ENCODE data around the gene TAF9B. TPM values are rescaled to one million over a fixed set of nuclear protein-coding genes. Genes with fewer than 3 reads are reported as not detected.
A peak's percentile ranks its signal among the peaks of the same experiment; 100 is the strongest.
"Not testable (repeated sequence)": the region's sequence is repeated elsewhere in the genome, so short reads cannot be mapped to it uniquely, and the experiment has no call there.

Gene TAF9B
- total RNA-seq, 4 donors from 2014 or later = 35.8 to 71.2 (median 58.2) TPM

- TF ChIP-seq POLR2AphosphoS5 (IDR thresholded peaks at IDR 0.05) = no peak
- TF ChIP-seq POLR2A (IDR thresholded peaks at IDR 0.05; ENCODE audit: low read depth) = no peak
- no peak for TF ChIP-seq CTCF (IDR thresholded peaks at IDR 0.05)
- TF ChIP-seq EP300 (IDR thresholded peaks at IDR 0.05) = no peak
- Histone ChIP-seq H3K4me3 (no peak overlapping the region), H3K27ac (replicated peaks in 1 of 4) (no peak overlapping the region), H3K4me1 (peaks cover 0 to 2% (median under 1%) of the 10 kb centered on the region in 4 donors), H3K9me3 (no peaks in the 10 kb centered on the region), H3K27me3 (peaks cover 0 to 5% (median 0%) of the 10 kb centered on the region in 4 donors), H3K36me3 (no peaks in the 10 kb centered on the region)
- no peak for DNase-seq (ENCODE audit: extremely low spot score)
- intact Hi-C loops (cut with DNase I) = no loop called here
These were observed 41.3 kb downstream of the TAF9B start for GRCh38 chrX:78098108-78098507.

- DNase-seq (ENCODE audit: extremely low spot score) = no peak
- 25% methylated on average over 2 of the region's 2 CpGs for WGBS
- Histone ChIP-seq H3K36me3 (no peaks in the 10 kb centered on the region), H3K4me3 (no peak overlapping the region), H3K4me1 (no peaks in the 10 kb centered on the region), H3K27ac (replicated peaks in 1 of 4) (no peak overlapping the region), H3K27me3 (no peaks in the 10 kb centered on the region), H3K9me3 (no peaks in the 10 kb centered on the region)
- peak; percentile 29 to 42 (median 38) for TF ChIP-seq CTCF (IDR thresholded peaks at IDR 0.05)
- no peak for TF ChIP-seq POLR2A (IDR thresholded peaks at IDR 0.05; ENCODE audit: low read depth)
- intact Hi-C loops (cut with DNase I) = no loop called here
These were observed 47.2 kb downstream of the TAF9B start for GRCh38 chrX:78092296-78092695.

GRCh38 chrX:78081413-78081812 is 58.0 kb downstream of the TAF9B start:
- DNase-seq (ENCODE audit: extremely low spot score) = not testable (repeated sequence)

More at GRCh38 chrX:78081413-78081812, 58.0 kb downstream of the TAF9B start:
- H3K4me1 ChIP-seq; H3K36me3 ChIP-seq; H3K9me3 ChIP-seq; intact Hi-C loops (cut with DNase I); H3K27me3 ChIP-seq; H3K4me3 ChIP-seq; H3K27ac ChIP-seq (replicated peaks in 1 of 4): not testable (repeated sequence)
- 79% methylated on average over 6 of the region's 6 CpGs for WGBS

Other genes with a start within 250 kb of the TAF9B start
- 10 to 100 TPM; 20.8 to 33.0 (median 26.8) TPM for gene MAGT1, start 244.2 kb downstream of the TAF9B start, total RNA-seq
- 1,000 to 10,000 TPM in 1 of 4 donors, 100 to 1,000 TPM in 3; 247 to 1,033 (median 401) TPM for gene COX7B, start 240.2 kb downstream of the TAF9B start, total RNA-seq
- 10 to 100 TPM; 10.7 to 14.1 (median 12.8) TPM for gene ATP7A, start 229.0 kb downstream of the TAF9B start, total RNA-seq
- not detected for gene PGAM4, start 170.0 kb downstream of the TAF9B start, total RNA-seq
- gene PGK1, start 35.4 kb downstream of the TAF9B start, total RNA-seq = 100 to 1,000 TPM; 187 to 236 (median 229) TPM
- gene CYSLTR1, start 188.0 kb upstream of the TAF9B start, total RNA-seq = 10 to 100 TPM; 19.6 to 32.4 (median 25.5) TPM